Liver (tissue), 9 donors: ENCODE results near the gene EAPP. TPM values are rescaled to one million over a fixed set of nuclear protein-coding genes. Genes with fewer than 3 reads are reported as not detected.
"Not testable (repeated sequence)": the region's sequence is repeated elsewhere in the genome, so short reads cannot be mapped to it uniquely, and the experiment has no call there.

Experiments
- DNase-seq: peaks from one replicate; pipeline ENCODE4 v3.0.0-alpha.2; 2017; ENCODE audit warnings: low spot score
- H3K27ac ChIP-seq, 2 donors: one replicate each; pipeline ENCODE4 v1.7.0; 2013; ENCODE audit warnings: inconsistent platforms in 2 of 2, low read length in 2 of 2, control low read depth in 1 of 2, low read depth in 1 of 2, mild to moderate bottlenecking in 1 of 2
- H3K27me3 ChIP-seq, 4 donors: one replicate each; pipeline versions ENCODE4 v1.6.1 to v1.7.0; 2013; ENCODE audit warnings: low read length in 3 of 4, inconsistent platforms in 1 of 4, mild to moderate bottlenecking in 1 of 4, moderate library complexity in 1 of 4; ENCODE audit not compliant: control insufficient read depth in 4 of 4, insufficient read depth in 4 of 4
- H3K36me3 ChIP-seq, 4 donors: one replicate each; pipeline versions ENCODE4 v1.6.1 to v1.7.0; 2013; ENCODE audit warnings: low read length in 3 of 4, mild to moderate bottlenecking in 3 of 4, low read depth in 1 of 4, moderate library complexity in 1 of 4; ENCODE audit not compliant: control insufficient read depth in 4 of 4, insufficient read depth in 3 of 4
- H3K4me1 ChIP-seq, 4 donors: one replicate each; pipeline versions ENCODE4 v1.6.1 to v1.7.0; 2013; ENCODE audit warnings: low read length in 3 of 4, mild to moderate bottlenecking in 3 of 4, moderate library complexity in 1 of 4; ENCODE audit not compliant: control insufficient read depth in 4 of 4, insufficient read depth in 4 of 4
- H3K4me3 ChIP-seq, 3 donors: one replicate each; pipeline versions ENCODE4 v1.6.1 to v1.7.0; 2013; ENCODE audit warnings: low read length in 3 of 3, control low read depth in 1 of 3, low read depth in 1 of 3, mild to moderate bottlenecking in 1 of 3
- H3K9ac ChIP-seq, 2 donors: one replicate each; pipeline ENCODE4 v1.7.0; 2013; ENCODE audit warnings: low read length in 2 of 2, mild to moderate bottlenecking in 2 of 2, moderate library complexity in 2 of 2, control low read depth in 1 of 2, low read depth in 1 of 2
- H3K9me3 ChIP-seq, 4 donors: one replicate each; pipeline versions ENCODE4 v1.6.1 to v1.7.0; 2013; ENCODE audit warnings: low read length in 3 of 4; ENCODE audit not compliant: control insufficient read depth in 4 of 4
- ATF3 ChIP-seq: IDR thresholded peaks from 2 replicates; pipeline ENCODE4 v1.6.1; 2016; ENCODE audit warnings: antibody characterized with exemption
- CTCF ChIP-seq: fragments of 150-350 bp; IDR thresholded peaks from 2 replicates; pipeline ENCODE4 v1.5.1; 2017; ENCODE audit warnings: improper control_type of control experiment, low read depth, low read length; ENCODE audit not compliant: missing input control
- EGR1 ChIP-seq, 2 donors: IDR thresholded peaks; 2 replicates each; pipeline ENCODE4 v1.6.1; 2016 to 2018; ENCODE audit warnings: antibody characterized with exemption in 2 of 2, low read depth in 2 of 2
- FOXA2 ChIP-seq: IDR thresholded peaks from 2 replicates; pipeline ENCODE4 v1.6.1; 2016; ENCODE audit warnings: antibody characterized with exemption
- GABPA ChIP-seq, 2 donors: IDR thresholded peaks in 1 of 2; conservative IDR thresholded peaks in 1 of 2; 2 replicates each; pipeline ENCODE4 v1.6.1; 2016; ENCODE audit warnings: antibody characterized with exemption in 2 of 2, mild to moderate bottlenecking in 1 of 2, moderate library complexity in 1 of 2
- HNF4G ChIP-seq: IDR thresholded peaks from 2 replicates; pipeline ENCODE4 v1.6.1; 2016; ENCODE audit warnings: antibody characterized with exemption
- JUND ChIP-seq, 2 donors: IDR thresholded peaks; 2 replicates each; pipeline ENCODE4 v1.6.1; 2016; ENCODE audit warnings: antibody characterized with exemption in 2 of 2
- MAX ChIP-seq: IDR thresholded peaks from 2 replicates; pipeline ENCODE4 v1.6.1; 2016; ENCODE audit warnings: antibody characterized with exemption
- NR2F2 ChIP-seq: IDR thresholded peaks from 2 replicates; pipeline ENCODE4 v1.6.1; 2016; ENCODE audit warnings: antibody characterized with exemption
- RAD21 ChIP-seq, 2 donors: IDR thresholded peaks; 2 replicates each; pipeline ENCODE4 v1.6.1; 2016; ENCODE audit warnings: antibody characterized with exemption in 2 of 2, mild to moderate bottlenecking in 2 of 2
- REST ChIP-seq: IDR thresholded peaks from 2 replicates; pipeline ENCODE4 v1.6.1; 2016; ENCODE audit warnings: antibody characterized with exemption, mild to moderate bottlenecking
- TAF1 ChIP-seq: conservative IDR thresholded peaks from 2 replicates; pipeline ENCODE4 v1.6.1; 2016; ENCODE audit warnings: antibody characterized with exemption, mild to moderate bottlenecking
- YY1 ChIP-seq: IDR thresholded peaks from 2 replicates; pipeline ENCODE4 v1.6.1; 2016; ENCODE audit warnings: antibody characterized with exemption, mild to moderate bottlenecking
- ZBTB33 ChIP-seq: IDR thresholded peaks from 2 replicates; pipeline ENCODE4 v1.6.1; 2016; ENCODE audit warnings: antibody characterized with exemption
- WGBS: extraction: QIAGEN DNeasy Blood & Tissue Kit; methylation state at CpG from one replicate; pipeline ENCODE4 v1.1.7; 2013; 5-methylcytosine and 5-hydroxymethylcytosine counted together
- polyA plus RNA-seq, 2 donors: library from polyadenylated mRNA; stranded (reverse) in 1 of 2; unstranded in 1 of 2; fragments of 200-250 nt in 1 of 2; fragments of >200 nt in 1 of 2; fragmentation: Nextera tagmentation in 1 of 2; extraction: Ambion mirVana in 1 of 2; gene quantifications; one replicate each; pipeline versions ENCODE4 v1.2.1 to v1.2.3, GENCODE V29; 2013 to 2015
- total RNA-seq, 2 donors: library from RNA; depleted of rRNA; stranded (reverse); fragments of >200 nt; gene quantifications; one replicate each; pipeline ENCODE4 v1.2.3, GENCODE V29; 2014
- donor health status: healthy.
- donor health status: healthy.
- donor health status: healthy.
- donor health status: healthy.
- donor health status: healthy.

The EAPP gene
- total and polyA plus RNA-seq, 4 donors: 18.5 to 33.4 (median 25.7) TPM

- 100% methylated on average over 1 of the region's 1 CpG for WGBS
Observed at GRCh38 chr14:34478261-34478660, 61.2 kb downstream of the EAPP start.

GRCh38 chr14:34476036-34476435, 63.5 kb downstream of the EAPP start:
- H3K4me1 ChIP-seq, H3K4me3 ChIP-seq, H3K36me3 ChIP-seq, H3K9me3 ChIP-seq, H3K9ac ChIP-seq, H3K27ac ChIP-seq, DNase-seq, H3K27me3 ChIP-seq: not testable (repeated sequence)
- 95% methylated on average over 31 of the region's 31 CpGs for whole genome bisulfite sequencing

More at GRCh38 chr14:34478261-34478660, 61.2 kb downstream of the EAPP start:
- no peak for DNase-seq
- H3K4me3 ChIP-seq: no peak overlapping the region
- no peaks in the 10 kb centered on the region for H3K27me3 ChIP-seq
- no peaks in the 10 kb centered on the region for H3K36me3 ChIP-seq
- no peak overlapping the region for H3K9ac ChIP-seq
- no peaks in the 10 kb centered on the region for H3K4me1 ChIP-seq
- H3K27ac ChIP-seq: no peak overlapping the region
- TF ChIP-seq ATF3 (no peak), REST (no peak), RAD21 (IDR thresholded peaks at IDR 0.05) (no peak), JUND (IDR thresholded peaks at IDR 0.05) (no peak), GABPA (IDR thresholded peaks at IDR 0.05 in 1 of 2, conservative IDR thresholded peaks at IDR 0.05 in 1 of 2) (no peak), FOXA2 (no peak), HNF4G (no peak), ZBTB33 (no peak), NR2F2 (no peak), TAF1 (no peak)
- H3K9me3 ChIP-seq: no peaks in the 10 kb centered on the region

- H3K27me3 ChIP-seq: no peaks in the 10 kb centered on the region
- no peak overlapping the region for H3K27ac ChIP-seq
- 83% methylated on average over 5 of the region's 6 CpGs for WGBS
- H3K4me3 ChIP-seq: no peak overlapping the region
- no peaks in the 10 kb centered on the region for H3K4me1 ChIP-seq
- H3K36me3 ChIP-seq: no peaks in the 10 kb centered on the region
- no peak for DNase-seq
- no peak overlapping the region for H3K9ac ChIP-seq
- no peaks in the 10 kb centered on the region for H3K9me3 ChIP-seq
- TF ChIP-seq NR2F2 (no peak), CTCF (no peak), HNF4G (no peak), EGR1 (IDR thresholded peaks at IDR 0.05; ENCODE audit: low read depth in 2 of 2) (no peak), MAX (no peak), ATF3 (no peak), JUND (IDR thresholded peaks at IDR 0.05) (no peak), YY1 (no peak), TAF1 (no peak), REST (no peak)
Observed at GRCh38 chr14:34475163-34475562, 64.3 kb downstream of the EAPP start.
